KMS-11 (cell line): ENCODE measurements around the gene TMEM242.

Source experiments
- H2AFZ ChIP-seq: fragments of 200-600 bp; sonication (generic); 2 replicates; pipeline ENCODE4 v1.6.1; 2016; ENCODE audit warnings: antibody characterized with exemption, mixed run types, low read depth
- H3K27ac ChIP-seq: fragments of 200-600 bp; sonication (generic); 2 replicates; pipeline ENCODE4 v1.6.1; 2016; ENCODE audit warnings: mild to moderate bottlenecking, mixed run types
- H3K27me3 ChIP-seq: fragments of 200-600 bp; sonication (generic); 2 replicates; pipeline ENCODE4 v1.6.1; 2017; ENCODE audit warnings: mild to moderate bottlenecking, low read depth, mixed run types, moderate library complexity; ENCODE audit not compliant: insufficient read depth
- H3K36me3 ChIP-seq: fragments of 200-600 bp; sonication (generic); 2 replicates; pipeline ENCODE4 v1.6.1; 2017; ENCODE audit warnings: mild to moderate bottlenecking, mixed run types; ENCODE audit not compliant: insufficient read depth
- H3K4me1 ChIP-seq: fragments of 200-600 bp; sonication (generic); 2 replicates; pipeline ENCODE4 v1.6.1; 2016; ENCODE audit warnings: mild to moderate bottlenecking, low read depth, mixed run types; ENCODE audit not compliant: poor library complexity, severe bottlenecking
- H3K4me2 ChIP-seq: fragments of 200-600 bp; sonication (generic); 2 replicates; pipeline ENCODE4 v1.7.0; 2016; ENCODE audit warnings: mild to moderate bottlenecking, mixed run types
- H3K4me3 ChIP-seq: fragments of 200-600 bp; sonication (generic); IDR thresholded peaks from 2 replicates; pipeline ENCODE4 v1.6.1; 2017; ENCODE audit warnings: low read depth, low read length, mixed read lengths; ENCODE audit not compliant: insufficient read depth
- H3K79me2 ChIP-seq: fragments of 200-600 bp; sonication (generic); 2 replicates; pipeline ENCODE4 v1.6.1; 2016; ENCODE audit warnings: low read depth, mixed run types; ENCODE audit not compliant: insufficient read depth
- H3K9ac ChIP-seq: fragments of 200-600 bp; sonication (generic); 2 replicates; pipeline ENCODE4 v1.6.1; 2016; ENCODE audit warnings: mild to moderate bottlenecking, mixed run types
- H4K20me1 ChIP-seq: fragments of 200-600 bp; sonication (generic); 2 replicates; pipeline ENCODE4 v1.6.1; 2016; ENCODE audit warnings: mild to moderate bottlenecking, mixed run types; ENCODE audit not compliant: insufficient read depth
- CTCF ChIP-seq: fragments of 200-600 bp; sonication (generic); conservative IDR thresholded peaks from 2 replicates; pipeline ENCODE4 v1.6.1; 2017; ENCODE audit warnings: low read depth, mild to moderate bottlenecking, antibody characterized with exemption, low read length, moderate library complexity, mixed read lengths

Gene TMEM242

GRCh38 chr6:157267654-157268053 is 55.7 kb downstream of the TMEM242 start:
- H3K4me3 ChIP-seq = no peak overlapping the region
- H3K27me3 ChIP-seq = no peaks in the 10 kb centered on the region
- H2AFZ ChIP-seq = no peak overlapping the region
- no peak for TF ChIP-seq CTCF
- no peaks in the 10 kb centered on the region for H3K36me3 ChIP-seq
- H3K9ac ChIP-seq = no peak overlapping the region
- no peaks in the 10 kb centered on the region for H3K79me2 ChIP-seq
- H4K20me1 ChIP-seq = no peaks in the 10 kb centered on the region
- no peaks in the 10 kb centered on the region for H3K4me1 ChIP-seq
- no peak overlapping the region for H3K4me2 ChIP-seq
- no peak overlapping the region for H3K27ac ChIP-seq

- Histone ChIP-seq H3K27me3 (no peaks in the 10 kb centered on the region), H3K9ac (no peak overlapping the region), H3K27ac (no peak overlapping the region), H3K4me2 (no peak overlapping the region), H3K79me2 (no peaks in the 10 kb centered on the region), H3K4me1 (no peaks in the 10 kb centered on the region), H4K20me1 (no peaks in the 10 kb centered on the region), H2AFZ (no peak overlapping the region), H3K36me3 (no peaks in the 10 kb centered on the region), H3K4me3 (no peak overlapping the region)
- TF ChIP-seq CTCF = no peak
Observed at GRCh38 chr6:157267109-157267611, 56.2 kb downstream of the TMEM242 start.

- Histone ChIP-seq H3K36me3 (no peaks in the 10 kb centered on the region), H3K27me3 (no peaks in the 10 kb centered on the region), H3K4me2 (no peak overlapping the region), H3K79me2 (no peaks in the 10 kb centered on the region), H4K20me1 (no peaks in the 10 kb centered on the region), H3K4me3 (no peak overlapping the region), H2AFZ (no peak overlapping the region), H3K9ac (no peak overlapping the region), H3K4me1 (no peaks in the 10 kb centered on the region), H3K27ac (no peak overlapping the region)
- no peak for TF ChIP-seq CTCF
Observed at GRCh38 chr6:157266274-157267101, 56.8 kb downstream of the TMEM242 start.

- no peaks in the 10 kb centered on the region for H3K36me3 ChIP-seq
- H3K27me3 ChIP-seq = no peaks in the 10 kb centered on the region
- H3K79me2 ChIP-seq = no peaks in the 10 kb centered on the region
- H3K27ac ChIP-seq = no peak overlapping the region
- no peak overlapping the region for H3K9ac ChIP-seq
- no peak overlapping the region for H3K4me2 ChIP-seq
- H3K4me3 ChIP-seq = no peak overlapping the region
- no peak overlapping the region for H2AFZ ChIP-seq
- no peaks in the 10 kb centered on the region for H3K4me1 ChIP-seq
- no peak for TF ChIP-seq CTCF
- H4K20me1 ChIP-seq = no peaks in the 10 kb centered on the region
Observed at GRCh38 chr6:157265635-157266034, 57.7 kb downstream of the TMEM242 start.
